Measurements from ENCODE around the gene ADGRG1.

DNA sequence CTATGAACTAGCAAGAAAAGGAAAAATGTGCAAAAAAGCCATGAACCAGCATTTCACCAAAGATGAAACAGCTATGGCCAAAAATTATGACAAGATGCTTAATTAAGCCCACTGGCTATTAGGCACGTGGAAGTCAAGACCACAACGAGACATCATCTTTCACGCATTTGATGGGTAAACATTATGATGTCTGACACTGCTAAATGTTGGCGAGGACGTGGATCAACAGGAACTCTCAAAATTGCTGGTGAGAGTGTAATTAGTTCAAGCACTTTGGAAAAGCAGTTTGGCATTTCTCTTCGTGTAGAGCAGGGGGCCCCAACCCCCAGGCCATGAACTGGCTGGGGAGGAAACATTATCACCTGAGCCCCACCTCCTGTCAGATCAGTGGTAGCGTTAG is 39.6 kb upstream of the ADGRG1 start:
- TF ChIP-seq EZH2 (IDR thresholded peaks at IDR 0.05), result no peak
- no peak for TF ChIP-seq POLR2AphosphoS5 (IDR thresholded peaks at IDR 0.05; ENCODE audit: borderline replicate concordance, low read depth, low read length)
- TF ChIP-seq FOXP2 (optimal IDR thresholded peaks at IDR 0.05; ENCODE audit: control extremely low read depth, extremely low read length, insufficient read depth), result no peak
